Measurements from ENCODE around the gene KRT83. TPM values are rescaled to one million over a fixed set of nuclear protein-coding genes. Genes with fewer than 3 reads are reported as not detected.

KRT83 gene
- total RNA-seq, 1 experiment from 2014 or later, result not detected

DNA sequence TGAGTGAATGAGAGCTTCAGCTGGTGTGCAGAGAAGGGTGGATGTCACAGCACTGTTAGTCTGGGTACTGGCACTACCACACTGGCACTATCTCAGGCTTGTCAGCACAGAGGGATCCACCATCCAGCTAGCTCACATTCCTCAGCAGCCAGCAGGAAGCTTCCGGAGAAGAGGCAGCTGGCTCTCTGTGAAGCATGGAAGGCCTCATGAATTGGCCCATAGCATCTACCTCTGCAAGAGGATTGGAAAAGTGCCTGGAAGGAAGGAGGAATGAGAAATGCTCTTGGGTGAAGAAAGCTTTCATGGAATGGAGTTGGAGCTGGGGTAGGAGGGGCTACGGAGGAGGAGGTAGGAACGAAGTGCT is 9.9 kb downstream of the KRT83 start:
- H3K79me2 ChIP-seq (ENCODE audit: low read depth), result no peaks in the 10 kb centered on the region
- peaks cover 4% of the 10 kb centered on the region; the same call in 1 of the 2 replicates for H3F3A ChIP-seq (ENCODE audit: insufficient read depth, low read depth)
- CTCF ChIA-PET, result interaction anchor here (1.9 kb wide), 1 partner anchor 32 kb away, joined by 6 read pairs; no protein-coding TSS in a partner anchor
- H3K9me3 ChIP-seq (ENCODE audit: insufficient read depth, low read depth), result no peaks in the 10 kb centered on the region
- peaks cover 19% of the 10 kb centered on the region for H3K4me1 ChIP-seq (replicated peaks; ENCODE audit: insufficient read depth)
- no peak for DNase-seq
- POLR2A ChIA-PET (ENCODE audit: unreplicated experiment), result interaction anchor here (0.6 to 0.9 kb wide), 4 partner anchors 31 to 210 kb away, joined by 3 to 5 read pairs (median 4); no protein-coding TSS in a partner anchor
- no peak overlapping the region for H2AFZ ChIP-seq
- H3K27ac ChIP-seq, result no peak overlapping the region
- no peak overlapping the region for H3K4me2 ChIP-seq
- H3K36me3 ChIP-seq (ENCODE audit: low read depth), result no peaks in the 10 kb centered on the region
- intact Hi-C loops (cut with micrococcal nuclease; ENCODE audit: unreplicated experiment), result no loop called here
- H3K4me3 ChIP-seq, result no peak overlapping the region
- H4K20me1 ChIP-seq (ENCODE audit: insufficient read depth), result no peaks in the 10 kb centered on the region
- no TSS peak for BruUV-seq (replicated peaks)
- H3K27me3 ChIP-seq (ENCODE audit: insufficient read depth, low read depth), result no peaks in the 10 kb centered on the region
- no peak for TF ChIP-seq EZH2 (IDR thresholded peaks at IDR 0.05; ENCODE audit: low read depth)
- TF ChIP-seq, protein P1, sequence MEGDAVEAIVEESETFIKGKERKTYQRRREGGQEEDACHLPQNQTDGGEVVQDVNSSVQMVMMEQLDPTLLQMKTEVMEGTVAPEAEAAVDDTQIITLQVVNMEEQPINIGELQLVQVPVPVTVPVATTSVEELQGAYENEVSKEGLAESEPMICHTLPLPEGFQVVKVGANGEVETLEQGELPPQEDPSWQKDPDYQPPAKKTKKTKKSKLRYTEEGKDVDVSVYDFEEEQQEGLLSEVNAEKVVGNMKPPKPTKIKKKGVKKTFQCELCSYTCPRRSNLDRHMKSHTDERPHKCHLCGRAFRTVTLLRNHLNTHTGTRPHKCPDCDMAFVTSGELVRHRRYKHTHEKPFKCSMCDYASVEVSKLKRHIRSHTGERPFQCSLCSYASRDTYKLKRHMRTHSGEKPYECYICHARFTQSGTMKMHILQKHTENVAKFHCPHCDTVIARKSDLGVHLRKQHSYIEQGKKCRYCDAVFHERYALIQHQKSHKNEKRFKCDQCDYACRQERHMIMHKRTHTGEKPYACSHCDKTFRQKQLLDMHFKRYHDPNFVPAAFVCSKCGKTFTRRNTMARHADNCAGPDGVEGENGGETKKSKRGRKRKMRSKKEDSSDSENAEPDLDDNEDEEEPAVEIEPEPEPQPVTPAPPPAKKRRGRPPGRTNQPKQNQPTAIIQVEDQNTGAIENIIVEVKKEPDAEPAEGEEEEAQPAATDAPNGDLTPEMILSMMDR (conservative IDR thresholded peaks at IDR 0.05), result no peak
- H3K9me2 ChIP-seq (ENCODE audit: insufficient read depth), result no peaks in the 10 kb centered on the region

DNA sequence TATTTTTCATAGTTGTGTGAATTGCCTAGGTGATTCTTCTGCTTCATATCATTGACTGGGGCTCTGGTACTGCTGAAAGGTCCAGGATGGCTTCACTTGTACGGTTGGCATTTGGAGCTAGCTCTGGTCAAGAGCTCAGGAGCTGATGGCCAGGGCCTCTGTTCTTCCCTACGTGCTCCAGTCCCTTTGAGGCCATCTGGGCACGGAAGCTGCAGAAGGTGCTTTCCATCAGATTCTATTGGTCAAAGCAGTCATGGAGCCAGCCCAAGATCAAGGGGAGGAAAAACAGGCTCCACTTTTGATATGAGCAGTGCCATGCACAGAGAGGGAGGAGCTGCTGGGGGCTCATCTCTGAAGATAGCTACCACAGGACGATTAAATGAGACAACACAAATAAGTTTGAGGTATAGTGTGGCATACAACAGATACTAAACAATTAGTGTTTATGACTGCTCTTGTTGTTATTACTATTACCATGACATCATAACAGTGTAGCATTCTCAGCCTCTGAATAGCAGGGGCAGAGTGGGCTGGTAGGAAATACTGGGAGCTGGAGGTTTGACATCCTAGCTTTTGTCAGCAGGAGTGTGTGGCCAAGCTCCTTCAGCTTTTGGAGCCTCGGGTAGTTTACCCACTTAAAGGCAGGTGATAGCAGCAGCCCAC is 10.4 kb downstream of the KRT83 start:
- TF ChIP-seq, protein P1 (conservative IDR thresholded peaks at IDR 0.05), result no peak
- no peak for TF ChIP-seq EZH2 (IDR thresholded peaks at IDR 0.05; ENCODE audit: low read depth)
- intact Hi-C loops (cut with micrococcal nuclease; ENCODE audit: unreplicated experiment), result no loop called here
- H3K9me3 ChIP-seq (ENCODE audit: insufficient read depth, low read depth), result no peaks in the 10 kb centered on the region
- H4K20me1 ChIP-seq (ENCODE audit: insufficient read depth), result no peaks in the 10 kb centered on the region
- H3K4me2 ChIP-seq, result no peak overlapping the region
- H3K9me2 ChIP-seq (ENCODE audit: insufficient read depth), result no peaks in the 10 kb centered on the region
- no peaks in the 10 kb centered on the region for H3K27me3 ChIP-seq (ENCODE audit: insufficient read depth, low read depth)
- no TSS peak for BruUV-seq (replicated peaks)
- no peak overlapping the region for H3K27ac ChIP-seq
- H3K4me1 ChIP-seq (replicated peaks; ENCODE audit: insufficient read depth), result peaks cover 19% of the 10 kb centered on the region
- ChIA-PET CTCF (interaction anchor here (1.9 kb wide), 1 partner anchor 31 kb away, joined by 6 read pairs; no protein-coding TSS in a partner anchor), POLR2A (ENCODE audit: unreplicated experiment) (interaction anchor here (0.6 to 0.9 kb wide), 6 partner anchors 30 to 270 kb away, joined by 3 to 6 read pairs (median 4); no protein-coding TSS in a partner anchor)
- no peak overlapping the region for H3K4me3 ChIP-seq
- DNase-seq, result peak in 1 of 2 experiments; percentile 51
- H3K79me2 ChIP-seq (ENCODE audit: low read depth), result no peaks in the 10 kb centered on the region
- no peak overlapping the region for H2AFZ ChIP-seq
- no peaks in the 10 kb centered on the region for H3K36me3 ChIP-seq (ENCODE audit: low read depth)
- peaks cover 4% of the 10 kb centered on the region; the same call in 1 of the 2 replicates for H3F3A ChIP-seq (ENCODE audit: insufficient read depth, low read depth)

DNA sequence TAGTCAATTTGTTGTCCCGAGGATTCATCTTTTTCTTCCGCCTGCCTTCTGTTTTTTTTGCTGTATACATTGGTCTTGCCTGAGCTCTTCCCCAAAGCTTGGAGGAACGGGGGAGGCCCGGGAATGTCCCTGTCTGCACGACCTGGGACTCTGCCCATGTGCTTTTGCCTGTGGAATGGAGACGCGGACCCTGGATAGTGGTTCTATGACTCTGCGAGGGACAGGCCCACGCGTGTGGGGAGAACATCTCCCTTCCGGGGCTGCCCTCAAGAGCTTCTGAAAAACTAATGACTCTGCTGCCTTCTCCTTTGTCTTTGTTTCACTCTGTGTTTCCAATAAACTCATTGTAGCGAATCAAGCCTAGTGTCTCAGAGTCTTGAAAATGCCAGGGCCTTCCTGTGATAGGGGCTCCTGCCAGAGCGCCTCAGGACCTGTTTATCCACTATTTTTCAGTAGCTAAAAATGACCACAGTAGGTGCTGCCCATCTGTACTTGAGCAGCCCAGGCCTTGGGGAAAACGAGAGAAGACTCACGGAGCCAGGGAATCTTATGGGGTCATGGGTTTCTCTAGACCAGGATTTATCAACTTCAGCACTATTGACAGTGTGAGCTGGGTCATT is 12.3 kb downstream of the KRT83 start:
- H3K27me3 ChIP-seq (ENCODE audit: insufficient read depth, low read depth), result no peaks in the 10 kb centered on the region
- POLR2A ChIA-PET (ENCODE audit: unreplicated experiment), result interaction anchor here (0.7 to 0.9 kb wide), 4 partner anchors 28 to 164 kb away, joined by 3 to 13 read pairs (median 6); no protein-coding TSS in a partner anchor
- intact Hi-C loops (cut with micrococcal nuclease; ENCODE audit: unreplicated experiment), result no loop called here

More for the DNA sequence above, 12.3 kb downstream of the KRT83 start:
- H3K36me3 ChIP-seq (ENCODE audit: low read depth), result no peaks in the 10 kb centered on the region
- no peaks in the 10 kb centered on the region for H4K20me1 ChIP-seq (ENCODE audit: insufficient read depth)
- H2AFZ ChIP-seq, result peak overlapping the region; percentile 76
- H3K27ac ChIP-seq, result no peak overlapping the region
- DNase-seq, result no peak
- peaks cover 19% of the 10 kb centered on the region for H3K4me1 ChIP-seq (replicated peaks; ENCODE audit: insufficient read depth)
- CTCF ChIA-PET, result interaction anchor here (0.6 to 1.5 kb wide), 6 partner anchors 10 to 775 kb away, joined by 3 to 10 read pairs (median 4); no protein-coding TSS in a partner anchor
- no peaks in the 10 kb centered on the region for H3K9me3 ChIP-seq (ENCODE audit: insufficient read depth, low read depth)
- BruUV-seq (replicated peaks), result TSS peak; percentile 95
- peak overlapping the region; percentile 94 for H3K4me2 ChIP-seq
- no peaks in the 10 kb centered on the region for H3K79me2 ChIP-seq (ENCODE audit: low read depth)
- no peak for TF ChIP-seq EZH2 (IDR thresholded peaks at IDR 0.05; ENCODE audit: low read depth)
- TF ChIP-seq, protein P1 (conservative IDR thresholded peaks at IDR 0.05), result no peak
- H3K9me2 ChIP-seq (ENCODE audit: insufficient read depth), result no peaks in the 10 kb centered on the region
- peaks cover 4% of the 10 kb centered on the region; the same call in 1 of the 2 replicates for H3F3A ChIP-seq (ENCODE audit: insufficient read depth, low read depth)
- H3K4me3 ChIP-seq, result peak overlapping the region; percentile 71

Data from PC-9 (cell line).